HS-27A (cell line): ENCODE results near the gene GRM1.

Experiments
- DNase-seq: peaks from one replicate; pipeline ENCODE4 v3.0.0-alpha.2; 2012; ENCODE audit warnings: low read depth, missing footprints

The GRM1 gene

GRCh38 chr6:146367061-146367460 is 338.2 kb downstream of the GRM1 start:
- no peak for DNase-seq

- no peak for DNase-seq
These were observed 341.0 kb downstream of the GRM1 start for GRCh38 chr6:146369866-146370265.

DNA sequence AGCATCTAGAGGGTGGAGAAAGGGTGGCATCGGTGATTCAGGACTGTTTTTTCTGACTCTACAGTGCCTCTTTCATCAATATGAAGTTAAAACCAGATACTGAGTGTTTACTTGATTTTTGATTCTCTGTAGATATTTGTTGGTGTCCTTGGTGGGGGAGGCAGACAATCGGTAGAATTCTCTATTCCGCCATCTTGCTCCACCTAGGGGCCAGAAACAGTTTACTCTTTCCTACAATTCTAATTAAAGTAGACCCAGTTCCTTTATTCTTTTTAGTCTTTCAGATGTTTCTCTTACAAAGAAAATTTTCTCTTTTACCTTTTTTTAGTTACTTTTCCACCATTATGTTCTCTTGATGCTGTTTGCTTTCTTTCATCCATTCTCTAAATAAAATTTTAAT is 352.6 kb downstream of the GRM1 start:
- no peak for DNase-seq

- no peak for DNase-seq
These were observed 360.0 kb downstream of the GRM1 start for GRCh38 chr6:146388736-146389364.

DNA sequence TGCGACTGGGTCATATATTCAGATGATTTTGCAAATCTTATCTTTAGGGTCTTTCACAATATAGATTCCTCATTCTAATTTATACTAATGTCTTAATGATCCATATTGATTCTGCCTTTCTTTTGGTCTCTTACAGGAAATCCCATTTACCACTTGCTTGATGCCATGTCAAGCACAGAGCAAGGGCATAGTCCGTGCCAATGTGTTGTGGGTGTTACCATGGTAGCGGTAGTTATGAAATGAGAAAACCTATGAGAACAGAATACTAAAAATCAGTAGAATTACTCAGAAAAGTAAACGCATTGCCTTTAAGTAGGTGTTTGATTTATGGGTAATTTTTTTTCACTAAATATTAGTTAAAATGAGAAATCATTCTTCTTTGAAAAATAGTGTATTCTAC is 360.9 kb downstream of the GRM1 start:
- DNase-seq, result no peak

DNA sequence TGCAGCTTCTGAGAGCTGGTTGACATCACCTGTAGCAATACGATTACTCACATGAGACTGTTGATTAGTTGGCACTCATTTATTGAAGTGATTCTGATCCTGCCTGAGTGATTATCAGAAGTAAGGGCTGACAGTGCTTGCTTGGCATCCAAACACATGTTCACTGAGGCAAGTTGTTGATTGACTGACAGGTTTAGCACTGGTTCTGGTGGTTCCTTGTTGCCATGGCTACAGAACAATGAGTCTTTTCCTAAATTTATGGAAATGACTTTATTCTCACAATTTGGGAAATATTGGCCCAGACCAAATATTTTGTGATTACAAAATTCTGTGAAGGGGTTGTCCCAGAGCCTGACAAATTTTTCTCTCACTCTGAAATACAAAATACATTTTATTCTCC is 368.8 kb downstream of the GRM1 start:
- no peak for DNase-seq

DNA sequence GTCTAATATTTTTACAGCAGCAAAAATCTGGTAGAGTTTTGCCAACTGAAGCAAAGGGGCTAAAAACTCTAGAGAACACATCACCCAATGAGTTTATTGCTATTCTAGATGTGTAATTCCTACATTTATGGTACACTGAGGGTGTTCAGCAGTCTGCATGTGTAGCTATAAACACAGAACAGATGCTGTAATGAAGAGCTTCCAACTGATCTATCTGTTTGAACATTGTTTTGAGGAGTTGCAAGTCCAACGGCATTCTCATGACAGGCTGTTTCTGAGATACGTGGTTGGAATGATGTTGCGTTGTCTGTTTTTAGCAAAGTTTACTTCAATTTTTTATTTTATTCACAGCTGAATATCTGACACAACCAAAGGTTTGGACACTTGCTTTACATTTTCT is 373.6 kb downstream of the GRM1 start:
- no peak for DNase-seq

DNA sequence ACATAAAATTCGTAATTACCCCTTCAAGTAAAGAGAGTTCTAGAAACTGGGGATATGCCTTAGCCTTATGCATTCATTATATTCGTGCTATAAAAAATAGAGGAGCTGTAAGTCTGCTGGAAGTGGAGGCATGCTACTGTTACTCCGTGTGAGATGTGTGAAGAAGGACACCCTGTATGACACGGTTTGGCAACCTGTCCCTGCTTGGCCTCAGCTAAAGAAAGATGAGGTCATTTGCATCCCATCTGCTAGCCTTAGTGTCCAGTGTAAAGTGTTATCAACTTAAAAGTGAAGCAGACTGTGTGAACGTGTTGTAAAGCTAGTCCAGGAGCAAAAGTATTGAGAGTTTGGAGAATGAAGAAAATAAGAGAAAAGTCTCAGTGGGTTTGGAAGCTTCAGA is 379.7 kb downstream of the GRM1 start:
- no peak for DNase-seq

- no peak for DNase-seq
These were observed 382.2 kb downstream of the GRM1 start for GRCh38 chr6:146410851-146411595.

DNA sequence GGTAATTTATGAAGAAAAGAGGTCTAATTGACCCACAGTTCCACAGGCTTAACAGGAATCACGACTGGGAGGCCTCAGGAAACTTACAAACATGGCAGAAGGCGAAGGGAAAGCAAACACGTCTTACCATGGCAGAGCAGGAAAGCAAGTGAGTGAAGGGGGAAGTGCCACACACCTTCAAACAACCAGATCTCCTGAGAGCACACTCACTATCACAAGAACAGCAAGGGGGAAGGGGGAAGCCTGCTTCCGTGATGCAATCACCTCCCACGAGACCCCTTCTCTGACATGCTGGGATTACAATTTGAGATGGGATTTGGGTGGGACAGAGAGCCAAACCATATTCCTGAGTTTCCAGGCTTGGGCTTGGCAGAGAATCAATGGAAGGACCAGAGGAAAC is 390.7 kb downstream of the GRM1 start:
- DNase-seq, result no peak

GRCh38 chr6:146420255-146420654 is 391.4 kb downstream of the GRM1 start:
- DNase-seq, result no peak

GRCh38 chr6:146422789-146423375 is 394.0 kb downstream of the GRM1 start:
- DNase-seq, result no peak

DNA sequence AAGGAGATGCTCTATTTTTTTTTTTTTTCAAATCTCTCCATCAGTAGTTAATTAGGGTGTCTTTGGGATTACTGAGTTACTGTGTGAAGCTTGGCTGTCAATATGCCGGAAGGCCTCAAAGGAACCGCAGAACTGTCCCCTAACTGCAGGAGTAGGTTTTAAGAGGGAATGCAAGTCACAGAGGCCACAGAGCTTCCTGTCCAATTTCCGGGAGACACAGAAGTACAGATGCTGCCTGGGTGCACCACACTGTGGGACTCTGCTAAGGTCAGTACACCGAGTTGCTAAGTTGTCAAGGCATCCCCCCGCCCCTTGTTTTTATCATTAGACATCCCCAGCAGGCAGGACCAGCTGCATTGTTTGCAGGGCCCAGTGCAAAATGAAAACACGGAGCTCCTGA is 394.6 kb downstream of the GRM1 start:
- no peak for DNase-seq

DNA sequence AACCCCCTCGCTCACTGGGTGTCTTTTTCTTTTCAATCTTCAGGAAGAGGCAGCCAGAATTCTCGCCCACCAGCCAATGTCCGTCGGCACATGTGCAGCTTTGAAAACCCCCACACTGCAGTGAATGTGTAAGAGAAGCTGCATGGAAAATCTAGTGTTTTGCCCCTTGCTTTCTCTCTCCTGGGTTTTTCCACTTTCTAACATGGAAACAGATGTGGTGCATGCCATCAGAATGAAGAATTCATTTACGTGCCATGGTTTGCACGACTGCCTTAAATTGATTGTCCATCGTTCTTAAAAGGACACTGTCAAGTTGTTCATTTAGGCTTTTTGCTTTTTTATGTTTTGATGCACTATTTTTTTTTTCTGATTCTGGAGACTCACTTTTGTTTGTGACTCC is 397.7 kb downstream of the GRM1 start:
- no peak for DNase-seq

DNA sequence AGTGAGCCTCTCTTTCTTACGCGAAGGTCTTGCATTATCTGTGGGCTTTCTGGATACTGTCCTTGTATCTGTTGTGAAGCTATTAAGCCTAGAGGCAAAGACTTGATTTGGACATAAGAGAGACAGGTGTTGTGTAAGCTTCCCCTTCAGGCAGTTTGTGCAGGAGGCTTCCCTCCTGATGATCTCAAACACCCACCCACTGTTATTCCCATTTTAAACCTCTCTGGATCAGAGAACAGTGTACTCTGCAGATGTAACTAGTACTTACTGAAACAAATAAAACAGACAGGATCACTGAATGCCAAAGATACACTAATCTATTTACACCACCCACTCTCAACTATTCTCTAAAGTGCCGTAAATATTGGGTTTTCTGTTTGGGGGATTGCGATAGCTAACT is 401.0 kb downstream of the GRM1 start:
- DNase-seq, result no peak

GRCh38 chr6:146433881-146434731 is 405.2 kb downstream of the GRM1 start:
- no peak for DNase-seq

- DNase-seq, result no peak
These were observed 406.0 kb downstream of the GRM1 start for GRCh38 chr6:146434732-146435390.

DNA sequence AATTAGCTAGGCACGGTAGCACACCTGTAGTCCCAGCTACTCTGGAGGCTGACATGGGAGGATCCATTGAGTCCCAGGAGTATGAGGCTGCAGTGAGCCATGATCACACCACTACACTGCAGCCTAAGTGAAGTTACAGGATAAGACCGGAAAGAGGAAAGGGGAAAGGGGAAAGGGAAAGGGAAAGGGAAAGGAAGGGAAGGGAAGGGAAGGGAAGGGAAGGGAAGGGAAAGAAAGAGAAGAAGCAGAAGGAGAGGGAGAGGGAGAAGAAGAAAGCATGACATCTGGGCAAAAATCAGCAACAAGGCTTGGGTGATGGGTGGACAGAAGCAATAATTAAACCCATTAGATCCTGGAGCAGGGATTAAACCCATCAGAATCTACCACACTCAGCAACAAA is 413.0 kb downstream of the GRM1 start:
- DNase-seq, result no peak

DNA sequence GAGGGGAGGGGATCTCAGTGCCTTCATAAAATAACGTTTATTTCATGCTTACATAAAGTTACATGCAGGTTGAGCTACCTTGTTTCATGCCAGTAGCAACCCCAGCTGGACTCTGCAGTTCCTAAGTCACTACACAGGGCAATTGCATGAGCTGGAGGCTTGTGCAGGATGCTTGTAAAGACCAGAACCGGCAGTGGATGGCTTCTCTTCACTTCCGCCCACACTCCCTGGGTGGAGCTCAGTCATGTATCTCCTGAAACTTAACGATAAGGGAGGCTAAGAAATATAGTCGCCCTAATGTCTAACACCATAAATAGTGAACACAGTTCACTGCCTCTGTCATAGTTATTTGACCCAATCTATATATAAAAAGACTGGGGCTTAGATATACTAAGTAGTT is 415.3 kb downstream of the GRM1 start:
- no peak for DNase-seq

DNA sequence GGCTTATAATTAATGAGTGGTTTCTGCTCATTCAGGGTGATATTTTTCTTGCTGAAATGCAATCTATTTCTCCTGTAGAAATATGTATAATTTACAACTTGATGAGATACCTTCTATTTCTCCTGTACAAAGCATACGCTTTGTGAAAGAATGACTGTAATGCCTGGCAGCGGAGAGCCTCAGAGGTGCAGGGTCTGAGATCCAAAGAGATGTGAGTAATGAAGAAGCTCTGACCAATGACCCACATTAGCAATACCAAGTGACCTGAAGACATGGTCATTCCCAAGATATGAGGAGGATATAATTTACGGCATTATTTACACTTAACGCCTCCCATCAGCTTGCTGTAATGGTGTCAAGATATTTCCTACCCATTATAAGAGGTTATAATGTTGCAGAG is 416.4 kb downstream of the GRM1 start:
- no peak for DNase-seq

DNA sequence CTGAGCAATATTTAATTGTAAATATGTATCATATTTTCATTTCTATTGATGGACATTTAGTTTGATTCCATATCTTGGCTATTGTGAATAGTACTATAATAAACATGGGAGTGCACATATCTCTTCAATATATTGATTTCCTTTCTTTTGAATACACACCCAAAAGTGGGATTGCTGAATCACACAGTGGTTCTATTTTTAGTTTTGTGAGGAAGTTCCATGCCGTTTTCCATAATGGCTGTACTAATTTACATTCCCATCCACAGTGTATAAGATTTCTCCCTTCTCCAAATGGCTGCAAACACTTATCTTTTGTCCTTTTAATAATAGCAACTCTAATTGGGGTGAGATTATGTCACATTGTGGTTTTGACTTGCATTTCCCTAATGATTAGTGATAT is 428.0 kb downstream of the GRM1 start:
- no peak for DNase-seq

GRCh38 chr6:146460941-146461340 is 432.1 kb downstream of the GRM1 start:
- DNase-seq, result no peak
